ENCODE data around the gene FAHD2A. TPM values are rescaled to one million over a fixed set of nuclear protein-coding genes. Genes with fewer than 3 reads are reported as not detected.
"Not testable (repeated sequence)": the region's sequence is repeated elsewhere in the genome, so short reads cannot be mapped to it uniquely, and the experiment has no call there.

The FAHD2A gene
- total and polyA plus RNA-seq, 7 donors, result 8.9 to 30.5 (median 19.4) TPM

DNA sequence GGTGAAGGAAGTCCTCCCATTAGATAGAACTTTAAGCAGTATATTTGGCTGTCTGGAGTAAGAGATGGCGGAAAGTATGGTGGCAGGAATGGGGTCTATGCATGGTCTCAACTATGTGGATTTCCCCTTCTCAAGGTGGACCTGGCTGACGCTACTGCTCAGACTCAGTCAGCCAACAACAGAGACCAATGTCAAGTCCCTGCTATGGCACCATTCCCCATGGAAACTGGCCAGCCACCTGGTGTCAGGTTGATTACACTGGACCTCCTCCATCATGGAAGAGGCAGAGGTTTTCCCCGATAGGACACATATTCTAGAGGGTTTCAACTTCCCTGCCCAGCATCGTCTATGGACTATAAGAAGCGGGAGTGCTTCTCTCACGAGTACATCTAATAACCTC lies 8.6 kb upstream of the FAHD2A start:
- peaks cover 0 to 6% (median 3%) of the 10 kb centered on the region in 4 donors for H3K4me1 ChIP-seq
- intact Hi-C loops (cut with DNase I), result no loop called here
- H3K4me3 ChIP-seq, result no peak overlapping the region
- H3K9me3 ChIP-seq, result no peaks in the 10 kb centered on the region
- TF ChIP-seq, protein P1, sequence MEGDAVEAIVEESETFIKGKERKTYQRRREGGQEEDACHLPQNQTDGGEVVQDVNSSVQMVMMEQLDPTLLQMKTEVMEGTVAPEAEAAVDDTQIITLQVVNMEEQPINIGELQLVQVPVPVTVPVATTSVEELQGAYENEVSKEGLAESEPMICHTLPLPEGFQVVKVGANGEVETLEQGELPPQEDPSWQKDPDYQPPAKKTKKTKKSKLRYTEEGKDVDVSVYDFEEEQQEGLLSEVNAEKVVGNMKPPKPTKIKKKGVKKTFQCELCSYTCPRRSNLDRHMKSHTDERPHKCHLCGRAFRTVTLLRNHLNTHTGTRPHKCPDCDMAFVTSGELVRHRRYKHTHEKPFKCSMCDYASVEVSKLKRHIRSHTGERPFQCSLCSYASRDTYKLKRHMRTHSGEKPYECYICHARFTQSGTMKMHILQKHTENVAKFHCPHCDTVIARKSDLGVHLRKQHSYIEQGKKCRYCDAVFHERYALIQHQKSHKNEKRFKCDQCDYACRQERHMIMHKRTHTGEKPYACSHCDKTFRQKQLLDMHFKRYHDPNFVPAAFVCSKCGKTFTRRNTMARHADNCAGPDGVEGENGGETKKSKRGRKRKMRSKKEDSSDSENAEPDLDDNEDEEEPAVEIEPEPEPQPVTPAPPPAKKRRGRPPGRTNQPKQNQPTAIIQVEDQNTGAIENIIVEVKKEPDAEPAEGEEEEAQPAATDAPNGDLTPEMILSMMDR (IDR thresholded peaks at IDR 0.05), result no peak
- TF ChIP-seq POLR2AphosphoS5 (IDR thresholded peaks at IDR 0.05) (no peak), POLR2A (IDR thresholded peaks at IDR 0.05) (no peak), EP300 (IDR thresholded peaks at IDR 0.05) (no peak)
- no peak for DNase-seq
- H3K27me3 ChIP-seq, result no peaks in the 10 kb centered on the region
- H3K36me3 ChIP-seq, result no peaks in the 10 kb centered on the region
- H3K27ac ChIP-seq, result no peak overlapping the region
- 95 to 96% methylated on average over 6 of the region's 6 CpGs for WGBS, 2 donors

DNA sequence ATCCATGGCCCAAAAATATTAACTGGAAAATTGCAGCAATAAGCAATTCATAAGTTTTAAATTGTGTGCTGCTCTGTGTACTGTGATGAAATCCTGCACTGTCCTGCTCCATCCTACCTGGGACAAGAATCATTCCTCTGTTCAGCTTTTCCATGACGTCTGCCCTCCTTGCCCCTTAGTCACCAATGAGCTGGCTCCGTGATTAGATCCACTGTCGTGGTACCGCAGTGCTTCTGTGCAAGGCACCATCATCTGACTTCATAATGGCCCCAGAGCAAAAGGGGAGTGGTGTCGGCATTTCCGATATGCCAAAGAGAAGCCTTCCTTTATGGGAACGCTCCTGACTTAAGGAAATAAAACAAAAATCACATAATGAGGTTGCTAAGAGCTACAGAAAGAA lies 3.4 kb upstream of the FAHD2A start:
- H3K36me3 ChIP-seq, result no peaks in the 10 kb centered on the region
- no peaks in the 10 kb centered on the region for H3K27me3 ChIP-seq
- intact Hi-C loops (cut with DNase I), result no loop called here
- no peaks in the 10 kb centered on the region for H3K9me3 ChIP-seq
- TF ChIP-seq POLR2A (IDR thresholded peaks at IDR 0.05) (no peak), POLR2AphosphoS5 (IDR thresholded peaks at IDR 0.05) (no peak), EP300 (IDR thresholded peaks at IDR 0.05) (no peak)
- TF ChIP-seq, protein P1 (IDR thresholded peaks at IDR 0.05), result no peak
- peaks cover 0 to 25% (median 18%) of the 10 kb centered on the region in 4 donors for H3K4me1 ChIP-seq
- WGBS, 2 donors, result 96% methylated on average over 7 of the region's 7 CpGs
- DNase-seq, result no peak
- no peak overlapping the region for H3K27ac ChIP-seq
- H3K4me3 ChIP-seq, result no peak overlapping the region

DNA sequence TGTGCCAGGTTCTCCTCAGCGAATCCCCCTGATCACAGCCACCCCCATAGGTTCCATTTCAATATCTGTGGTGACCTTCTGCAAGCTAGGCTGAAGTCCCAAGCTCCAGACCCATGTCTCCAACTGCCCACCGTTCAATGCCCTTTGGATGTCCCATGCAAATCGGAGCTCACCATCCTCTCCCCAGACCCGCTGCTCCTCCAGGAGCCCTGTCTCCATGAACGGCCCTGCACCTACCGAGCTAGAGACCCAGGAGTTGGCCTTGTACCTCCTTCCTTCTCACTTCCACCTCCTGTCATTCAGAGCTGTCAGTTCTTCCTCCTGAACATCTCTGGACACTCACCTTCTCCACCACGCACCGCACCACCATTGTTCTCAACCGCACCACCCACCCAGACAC lies 1.0 kb upstream of the FAHD2A start:
- Histone ChIP-seq H3K4me3 (peak overlapping the region in 3 of 4 donors; percentile 73 to 94 (median 90)), H3K4me1 (peaks cover 0 to 27% (median 20%) of the 10 kb centered on the region in 4 donors), H3K36me3 (no peaks in the 10 kb centered on the region), H3K27ac (no peak overlapping the region), H3K27me3 (no peaks in the 10 kb centered on the region), H3K9me3 (no peaks in the 10 kb centered on the region)
- 64 to 78% methylated on average over 9 of the region's 9 CpGs for WGBS, 2 donors
- intact Hi-C loops (cut with DNase I), result loop anchor here (5.0 kb wide), 1 partner anchor 54 kb away; no protein-coding TSS in a partner anchor
- TF ChIP-seq EP300 (IDR thresholded peaks at IDR 0.05), result no peak
- no peak for TF ChIP-seq POLR2AphosphoS5 (IDR thresholded peaks at IDR 0.05)
- TF ChIP-seq, protein P1 (IDR thresholded peaks at IDR 0.05), result no peak
- no peak for TF ChIP-seq POLR2A (IDR thresholded peaks at IDR 0.05)
- DNase-seq, result no peak

DNA sequence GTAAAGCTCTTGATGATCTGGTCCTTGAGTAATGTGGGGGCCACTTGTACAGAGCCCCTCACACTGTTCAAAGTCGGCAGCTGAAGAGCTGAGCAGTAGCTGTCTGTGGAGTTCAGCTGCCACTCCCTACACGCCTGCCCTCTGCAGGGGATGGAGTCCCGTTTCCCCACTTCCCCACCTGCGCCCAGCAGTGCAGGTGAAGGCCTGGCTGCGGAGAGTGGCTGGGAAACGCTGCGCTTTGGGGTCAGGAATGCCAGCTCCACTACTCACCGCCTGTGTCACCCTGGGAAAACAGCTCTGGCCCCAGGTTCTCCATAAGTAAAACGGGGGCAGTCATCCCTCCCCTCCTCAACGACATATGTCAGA lies 521 bp upstream of the FAHD2A start:
- H3K9me3 ChIP-seq, DNase-seq, H3K27me3 ChIP-seq, H3K36me3 ChIP-seq: not testable (repeated sequence)
- Histone ChIP-seq H3K4me3 (peak overlapping the region; percentile 73 to 98 (median 92)), H3K4me1 (peaks cover 0 to 27% (median 20%) of the 10 kb centered on the region in 4 donors), H3K27ac (peak overlapping the region; percentile 82 to 92 (median 89))
- intact Hi-C loops (cut with DNase I), result loop anchor here (2.0 to 5.0 kb wide), 2 partner anchors 55 to 237 kb away; partner anchors contain the start of gene ZNF2
- 1 to 2% methylated on average over 10 of the region's 10 CpGs for whole genome bisulfite sequencing, 2 donors

DNA sequence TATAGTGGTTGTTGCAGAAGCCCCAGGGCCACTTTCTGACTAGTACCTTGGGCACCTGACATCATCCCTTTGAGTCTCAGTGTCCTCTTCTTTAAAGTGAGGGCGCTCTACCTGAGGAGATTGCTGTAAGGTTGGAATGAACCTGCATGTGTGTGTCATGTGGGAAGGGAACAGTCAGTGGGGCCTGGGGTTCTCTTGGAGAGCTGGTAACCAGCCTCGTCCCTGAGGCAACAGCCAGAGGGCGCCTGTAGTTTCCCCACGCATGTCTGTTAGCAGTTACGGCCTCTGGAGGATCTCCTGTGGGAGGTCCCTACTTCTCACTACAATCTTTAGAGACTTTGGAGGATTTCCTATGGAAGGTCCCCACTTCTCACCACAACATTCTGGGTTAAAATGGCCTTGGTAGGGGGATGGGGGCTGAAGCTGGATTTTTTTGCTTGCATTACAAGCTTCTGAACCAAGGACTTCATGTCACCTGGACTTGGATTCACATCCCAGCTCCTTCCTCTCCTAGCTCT lies 755 bp downstream of the FAHD2A start:
- TF ChIP-seq, protein P1 (IDR thresholded peaks at IDR 0.05), result peak in 2 of 4 experiments; percentile 14 to 38
- H3K9me3 ChIP-seq, DNase-seq, H3K27me3 ChIP-seq, H3K36me3 ChIP-seq: not testable (repeated sequence)
- intact Hi-C loops (cut with DNase I), result loop anchor here (2.0 to 5.0 kb wide), 2 partner anchors 56 to 238 kb away; partner anchors contain the start of gene ZNF2
- peak overlapping the region; percentile 73 to 98 (median 92) for H3K4me3 ChIP-seq
- peak overlapping the region; percentile 82 to 92 (median 89) for H3K27ac ChIP-seq
- peaks cover 0 to 27% (median 20%) of the 10 kb centered on the region in 4 donors for H3K4me1 ChIP-seq
- 1 to 3% methylated on average over 5 of the region's 5 CpGs for WGBS, 2 donors

DNA sequence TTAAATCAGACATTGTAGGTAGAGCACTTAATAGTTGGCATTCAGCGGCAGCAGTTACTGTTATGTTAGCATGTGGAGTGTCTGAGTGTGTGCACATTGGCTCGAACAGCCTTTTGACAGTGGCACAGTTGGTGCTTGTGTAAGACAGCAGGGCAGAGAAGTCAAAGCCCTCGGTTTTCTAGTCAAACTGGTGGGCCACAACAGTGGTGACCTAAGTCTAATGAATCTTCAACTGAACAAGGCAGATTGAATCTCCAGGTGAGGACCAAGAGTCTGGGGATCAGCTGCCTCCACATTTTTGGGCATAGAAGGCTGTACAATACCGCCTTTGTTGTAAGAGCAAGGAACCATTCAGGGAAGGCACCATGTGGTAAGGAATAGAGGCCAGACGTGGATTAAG lies 1.3 kb downstream of the FAHD2A start:
- H3K27ac ChIP-seq, H3K27me3 ChIP-seq, DNase-seq, H3K9me3 ChIP-seq, H3K36me3 ChIP-seq: not testable (repeated sequence)
- peaks cover 0 to 27% (median 20%) of the 10 kb centered on the region in 4 donors for H3K4me1 ChIP-seq
- WGBS, 2 donors, result 84 to 89% methylated on average over 5 of the region's 5 CpGs
- H3K4me3 ChIP-seq, result peak overlapping the region in 1 of 4 donors; percentile 90
- intact Hi-C loops (cut with DNase I), result loop anchor here (2.0 to 5.0 kb wide), 2 partner anchors 57 to 239 kb away; partner anchors contain the start of gene ZNF2

DNA sequence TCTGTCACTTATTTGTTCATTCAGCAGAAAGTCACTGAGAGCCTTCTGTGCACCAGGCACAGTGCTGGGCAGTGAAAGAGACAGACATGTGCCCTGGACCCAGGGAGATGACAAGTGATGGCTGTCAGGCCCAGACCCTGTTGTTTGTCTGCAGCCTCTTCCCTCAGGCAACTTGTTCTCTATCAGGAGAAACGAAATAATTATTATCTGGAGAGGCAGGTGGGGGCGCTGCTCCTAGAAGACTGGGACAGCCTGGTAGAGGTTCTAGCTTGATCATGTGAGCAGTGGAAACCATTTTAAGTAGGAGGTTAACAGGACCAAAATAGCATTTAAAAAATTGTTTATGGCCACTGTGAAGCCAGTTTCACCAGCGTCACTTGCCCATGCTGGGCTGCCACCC lies 2.2 kb downstream of the FAHD2A start:
- H3K36me3 ChIP-seq, H3K27me3 ChIP-seq, H3K9me3 ChIP-seq, H3K4me3 ChIP-seq, H3K27ac ChIP-seq, DNase-seq: not testable (repeated sequence)
- intact Hi-C loops (cut with DNase I), result loop anchor here (5.0 kb wide), 1 partner anchor 57 kb away; no protein-coding TSS in a partner anchor
- H3K4me1 ChIP-seq, result peaks cover 0 to 27% (median 20%) of the 10 kb centered on the region in 4 donors
- 82 to 91% methylated on average over 3 of the region's 3 CpGs for WGBS, 2 donors

DNA sequence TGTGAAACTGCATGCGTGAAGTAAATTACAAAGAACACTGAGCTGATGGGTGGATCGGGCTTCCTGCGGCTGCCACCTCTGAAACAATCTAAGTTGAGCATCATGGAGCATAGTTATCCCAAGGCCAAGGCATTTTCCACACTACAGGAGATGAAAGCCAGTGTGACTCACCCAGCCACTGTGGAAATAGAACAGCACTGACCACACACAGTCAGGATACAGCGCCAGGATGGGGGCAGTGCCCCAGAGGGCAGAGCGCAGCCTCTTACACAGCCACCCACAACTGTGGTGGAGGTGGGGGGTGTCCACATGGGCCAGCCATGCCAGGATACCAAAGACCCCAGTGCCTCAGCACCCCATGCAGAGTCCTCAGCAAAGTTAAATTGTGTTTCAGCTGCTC lies 8.7 kb downstream of the FAHD2A start:
- H3K27ac ChIP-seq, DNase-seq, H3K27me3 ChIP-seq, H3K4me3 ChIP-seq, H3K36me3 ChIP-seq, H3K4me1 ChIP-seq, H3K9me3 ChIP-seq: not testable (repeated sequence)
- intact Hi-C loops (cut with DNase I), result loop anchor here (5.0 kb wide), 2 partner anchors 116 to 316 kb away; no protein-coding TSS in a partner anchor
- WGBS, 2 donors, result 95 to 96% methylated on average over 5 of the region's 5 CpGs
